NT2/D1 (cell line): ENCODE measurements around the gene DSCAM.

ENCODE experiments used
- SUZ12 ChIP-seq: IDR thresholded peaks from 2 replicates; pipeline ENCODE4 v1.6.1; 2011; ENCODE audit not compliant: insufficient read length, insufficient read depth; ENCODE audit errors: extremely low read depth
- YY1 ChIP-seq: IDR thresholded peaks from 2 replicates; pipeline ENCODE4 v1.6.1; 2011; ENCODE audit not compliant: insufficient read length, insufficient read depth
- ZNF274 ChIP-seq: IDR thresholded peaks from 2 replicates; pipeline ENCODE4 v1.6.1; 2011; ENCODE audit warnings: mild to moderate bottlenecking, low read depth, low read length

- no peak for TF ChIP-seq ZNF274
- no peak for TF ChIP-seq YY1
- no peak for TF ChIP-seq SUZ12
Measured at GRCh38 chr21:40723966-40724365, 123.0 kb downstream of the DSCAM start.
